SHP77 treated with DMSO at 0.1 percent for 48 hours (cell line): ENCODE data around the gene CCSER1.
"Not testable (repeated sequence)": the region's sequence is repeated elsewhere in the genome, so short reads cannot be mapped to it uniquely, and the experiment has no call there.

Source experiments
- DNase-seq: peaks from one replicate; lab custom pipeline; 2025; lab: John Stamatoyannopoulos, UW

Gene CCSER1

GRCh38 chr4:91058345-91058744 is 931.2 kb downstream of the CCSER1 start:
- no peak for DNase-seq

- no peak for DNase-seq
These were observed 937.1 kb downstream of the CCSER1 start for GRCh38 chr4:91064157-91064853.

- DNase-seq: no peak
These were observed 937.9 kb downstream of the CCSER1 start for GRCh38 chr4:91065117-91065516.

- DNase-seq: no peak
These were observed 943.5 kb downstream of the CCSER1 start for GRCh38 chr4:91070736-91071135.

- DNase-seq: no peak
These were observed 949.0 kb downstream of the CCSER1 start for GRCh38 chr4:91076147-91076546.

- no peak for DNase-seq
These were observed 958.8 kb downstream of the CCSER1 start for GRCh38 chr4:91085961-91086360.

GRCh38 chr4:91087743-91088142 is 960.5 kb downstream of the CCSER1 start:
- no peak for DNase-seq

GRCh38 chr4:91089178-91089577 is 962.0 kb downstream of the CCSER1 start:
- DNase-seq: no peak

- DNase-seq: no peak
These were observed 965.3 kb downstream of the CCSER1 start for GRCh38 chr4:91092398-91092980.

GRCh38 chr4:91094220-91094619 is 967.0 kb downstream of the CCSER1 start:
- DNase-seq: not testable (repeated sequence)

- DNase-seq: no peak
These were observed 972.5 kb downstream of the CCSER1 start for GRCh38 chr4:91099666-91100065.

- no peak for DNase-seq
These were observed 981.6 kb downstream of the CCSER1 start for GRCh38 chr4:91108751-91109150.

- DNase-seq: no peak
These were observed 984.4 kb downstream of the CCSER1 start for GRCh38 chr4:91111556-91111955.

- no peak for DNase-seq
These were observed 986.0 kb downstream of the CCSER1 start for GRCh38 chr4:91113130-91113706.

- no peak for DNase-seq
These were observed 987.2 kb downstream of the CCSER1 start for GRCh38 chr4:91114386-91114785.

- no peak for DNase-seq
These were observed 989.7 kb downstream of the CCSER1 start for GRCh38 chr4:91116861-91117260.

GRCh38 chr4:91118597-91118996 is 991.4 kb downstream of the CCSER1 start:
- DNase-seq: no peak

- no peak for DNase-seq
These were observed 996.5 kb downstream of the CCSER1 start for GRCh38 chr4:91123742-91124141.

- no peak for DNase-seq
These were observed 1000.0 kb downstream of the CCSER1 start for GRCh38 chr4:91127192-91127591.

GRCh38 chr4:91127831-91128230 is 1000.6 kb downstream of the CCSER1 start:
- no peak for DNase-seq

GRCh38 chr4:91128519-91128918 is 1001.3 kb downstream of the CCSER1 start:
- no peak for DNase-seq

- no peak for DNase-seq
These were observed 1019.9 kb downstream of the CCSER1 start for GRCh38 chr4:91147067-91147466.

- not testable (repeated sequence) for DNase-seq
These were observed 1026.8 kb downstream of the CCSER1 start for GRCh38 chr4:91154041-91154440.
